ENCODE results near the gene ZMYND12. TPM values are rescaled to one million over a fixed set of nuclear protein-coding genes. Genes with fewer than 3 reads are reported as not detected.

ZMYND12 gene
- polyA plus RNA-seq, 1 of the 3 experiments (the other 2 are of a cell fraction) = 0.18 TPM

GRCh38 chr1:42392967-42393848 is 62.6 kb downstream of the ZMYND12 start:
- ChIA-PET POLR2A (no interaction called here), CTCF (interaction anchor here (0.7 kb wide), 1 partner anchor 623 kb away, joined by 3 read pairs; no protein-coding TSS in a partner anchor)
- no peaks in the 10 kb centered on the region for H3F3A ChIP-seq (replicated peaks; ENCODE audit: insufficient read depth)
- WGBS (ENCODE audit: low lambda C conversion rate) = 75% methylated on average over 2 of the region's 2 CpGs
- H3K4me3 ChIP-seq (ENCODE audit: low read depth in 2 of 2, low read length in 1 of 2) = no peak overlapping the region
- no peak for TF ChIP-seq SIN3A (IDR thresholded peaks at IDR 0.05; ENCODE audit: borderline replicate concordance, low read depth, low read length)
- no peak for TF ChIP-seq USF1 (IDR thresholded peaks at IDR 0.05; ENCODE audit: borderline replicate concordance, low read depth)
- no peaks in the 10 kb centered on the region for H3K9me3 ChIP-seq
- H3K4me1 ChIP-seq (ENCODE audit: control insufficient read depth in 1 of 2, insufficient read depth in 2 of 2, low read depth in 1 of 2, low read length in 1 of 2) = no peaks in the 10 kb centered on the region
- H3K27me3 ChIP-seq (ENCODE audit: insufficient read depth) = peaks cover 6% of the 10 kb centered on the region
- H3K9ac ChIP-seq = no peak overlapping the region
- H3K79me2 ChIP-seq (ENCODE audit: insufficient read depth) = no peaks in the 10 kb centered on the region
- no peak overlapping the region for H3K27ac ChIP-seq (ENCODE audit: low read depth in 2 of 2, low read length in 1 of 2)
- H3K4me2 ChIP-seq = no peak overlapping the region
- H4K20me1 ChIP-seq (ENCODE audit: insufficient read depth) = no peaks in the 10 kb centered on the region
- no peaks in the 10 kb centered on the region for H3K9me2 ChIP-seq
- H2AFZ ChIP-seq (ENCODE audit: low read depth) = no peak overlapping the region
- no peak for DNase-seq
- no peaks in the 10 kb centered on the region for H3K36me3 ChIP-seq (replicated peaks in 1 of 2; ENCODE audit: control insufficient read depth in 1 of 2, insufficient read depth in 2 of 2, low read length in 1 of 2)

- H3K27me3 ChIP-seq (ENCODE audit: insufficient read depth) = peaks cover 6% of the 10 kb centered on the region
- POLR2A ChIA-PET = no interaction called here
- no peak overlapping the region for H3K4me2 ChIP-seq
- CTCF ChIA-PET = no interaction called here
- no peaks in the 10 kb centered on the region for H3K79me2 ChIP-seq (ENCODE audit: insufficient read depth)
- H3K36me3 ChIP-seq (replicated peaks in 1 of 2; ENCODE audit: control insufficient read depth in 1 of 2, insufficient read depth in 2 of 2, low read length in 1 of 2) = no peaks in the 10 kb centered on the region
- H3K4me1 ChIP-seq (ENCODE audit: control insufficient read depth in 1 of 2, insufficient read depth in 2 of 2, low read depth in 1 of 2, low read length in 1 of 2) = no peaks in the 10 kb centered on the region
- H3K9ac ChIP-seq = no peak overlapping the region
- H3K9me2 ChIP-seq = no peaks in the 10 kb centered on the region
- no peak overlapping the region for H3K27ac ChIP-seq (ENCODE audit: low read depth in 2 of 2, low read length in 1 of 2)
- no peaks in the 10 kb centered on the region for H4K20me1 ChIP-seq (ENCODE audit: insufficient read depth)
- no peak for DNase-seq
- TF ChIP-seq YY1 (IDR thresholded peaks at IDR 0.05; ENCODE audit: low read depth) (no peak), MXI1 (IDR thresholded peaks at IDR 0.05; ENCODE audit: low read depth, low read length) (no peak)
- H3K9me3 ChIP-seq = no peaks in the 10 kb centered on the region
- H3K4me3 ChIP-seq (ENCODE audit: low read depth in 2 of 2, low read length in 1 of 2) = no peak overlapping the region
- 20% methylated on average over 2 of the region's 2 CpGs for WGBS (ENCODE audit: low lambda C conversion rate)
- H2AFZ ChIP-seq (ENCODE audit: low read depth) = no peak overlapping the region
- no peaks in the 10 kb centered on the region for H3F3A ChIP-seq (replicated peaks; ENCODE audit: insufficient read depth)
Observed at GRCh38 chr1:42392255-42392654, 63.6 kb downstream of the ZMYND12 start.

GRCh38 chr1:42386051-42386450 is 69.8 kb downstream of the ZMYND12 start:
- H3K36me3 ChIP-seq (replicated peaks in 1 of 2; ENCODE audit: control insufficient read depth in 1 of 2, insufficient read depth in 2 of 2, low read length in 1 of 2) = no peaks in the 10 kb centered on the region
- ChIA-PET CTCF (no interaction called here), POLR2A (no interaction called here)
- TF ChIP-seq TEAD4 (IDR thresholded peaks at IDR 0.05; ENCODE audit: borderline replicate concordance, insufficient read depth) (no peak), GATA2 (CRISPR knock-in tag; IDR thresholded peaks at IDR 0.05) (no peak), TCF12 (IDR thresholded peaks at IDR 0.05) (no peak), POLR2AphosphoS5 (IDR thresholded peaks at IDR 0.05; ENCODE audit: low read depth, low read length) (no peak), REST (IDR thresholded peaks at IDR 0.05; ENCODE audit: low read depth, low read length) (no peak), RFX5 (IDR thresholded peaks at IDR 0.05; ENCODE audit: low read length) (no peak), EZH2phosphoT487 (IDR thresholded peaks at IDR 0.05; ENCODE audit: borderline replicate concordance, low read depth) (no peak), MXI1 (IDR thresholded peaks at IDR 0.05; ENCODE audit: low read depth, low read length) (no peak)
- H4K20me1 ChIP-seq (ENCODE audit: insufficient read depth) = no peaks in the 10 kb centered on the region
- H3K27ac ChIP-seq (ENCODE audit: low read depth in 2 of 2, low read length in 1 of 2) = no peak overlapping the region
- H3K9ac ChIP-seq = no peak overlapping the region
- H2AFZ ChIP-seq (ENCODE audit: low read depth) = no peak overlapping the region
- H3K9me3 ChIP-seq = no peaks in the 10 kb centered on the region
- no peak overlapping the region for H3K4me3 ChIP-seq (ENCODE audit: low read depth in 2 of 2, low read length in 1 of 2)
- no peaks in the 10 kb centered on the region for H3K9me2 ChIP-seq
- 90% methylated on average over 2 of the region's 6 CpGs for WGBS (ENCODE audit: low lambda C conversion rate)
- no peak for DNase-seq
- H3K27me3 ChIP-seq (ENCODE audit: insufficient read depth) = peaks cover 9% of the 10 kb centered on the region; the same call in 1 of the 2 replicates
- no peaks in the 10 kb centered on the region for H3F3A ChIP-seq (replicated peaks; ENCODE audit: insufficient read depth)
- no peaks in the 10 kb centered on the region for H3K79me2 ChIP-seq (ENCODE audit: insufficient read depth)
- no peak overlapping the region for H3K4me2 ChIP-seq
- peaks cover 0 to 5% of the 10 kb centered on the region in 2 experiments; a peak in 2 of 4 replicates for H3K4me1 ChIP-seq (ENCODE audit: control insufficient read depth in 1 of 2, insufficient read depth in 2 of 2, low read depth in 1 of 2, low read length in 1 of 2)

Data from SK-N-SH (cell line).